ENCODE results near the gene LRP4.
"Not testable (repeated sequence)": the region's sequence is repeated elsewhere in the genome, so short reads cannot be mapped to it uniquely, and the experiment has no call there.

Gene LRP4, protein sequence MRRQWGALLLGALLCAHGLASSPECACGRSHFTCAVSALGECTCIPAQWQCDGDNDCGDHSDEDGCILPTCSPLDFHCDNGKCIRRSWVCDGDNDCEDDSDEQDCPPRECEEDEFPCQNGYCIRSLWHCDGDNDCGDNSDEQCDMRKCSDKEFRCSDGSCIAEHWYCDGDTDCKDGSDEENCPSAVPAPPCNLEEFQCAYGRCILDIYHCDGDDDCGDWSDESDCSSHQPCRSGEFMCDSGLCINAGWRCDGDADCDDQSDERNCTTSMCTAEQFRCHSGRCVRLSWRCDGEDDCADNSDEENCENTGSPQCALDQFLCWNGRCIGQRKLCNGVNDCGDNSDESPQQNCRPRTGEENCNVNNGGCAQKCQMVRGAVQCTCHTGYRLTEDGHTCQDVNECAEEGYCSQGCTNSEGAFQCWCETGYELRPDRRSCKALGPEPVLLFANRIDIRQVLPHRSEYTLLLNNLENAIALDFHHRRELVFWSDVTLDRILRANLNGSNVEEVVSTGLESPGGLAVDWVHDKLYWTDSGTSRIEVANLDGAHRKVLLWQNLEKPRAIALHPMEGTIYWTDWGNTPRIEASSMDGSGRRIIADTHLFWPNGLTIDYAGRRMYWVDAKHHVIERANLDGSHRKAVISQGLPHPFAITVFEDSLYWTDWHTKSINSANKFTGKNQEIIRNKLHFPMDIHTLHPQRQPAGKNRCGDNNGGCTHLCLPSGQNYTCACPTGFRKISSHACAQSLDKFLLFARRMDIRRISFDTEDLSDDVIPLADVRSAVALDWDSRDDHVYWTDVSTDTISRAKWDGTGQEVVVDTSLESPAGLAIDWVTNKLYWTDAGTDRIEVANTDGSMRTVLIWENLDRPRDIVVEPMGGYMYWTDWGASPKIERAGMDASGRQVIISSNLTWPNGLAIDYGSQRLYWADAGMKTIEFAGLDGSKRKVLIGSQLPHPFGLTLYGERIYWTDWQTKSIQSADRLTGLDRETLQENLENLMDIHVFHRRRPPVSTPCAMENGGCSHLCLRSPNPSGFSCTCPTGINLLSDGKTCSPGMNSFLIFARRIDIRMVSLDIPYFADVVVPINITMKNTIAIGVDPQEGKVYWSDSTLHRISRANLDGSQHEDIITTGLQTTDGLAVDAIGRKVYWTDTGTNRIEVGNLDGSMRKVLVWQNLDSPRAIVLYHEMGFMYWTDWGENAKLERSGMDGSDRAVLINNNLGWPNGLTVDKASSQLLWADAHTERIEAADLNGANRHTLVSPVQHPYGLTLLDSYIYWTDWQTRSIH (N-terminal part only)
- 0.12 to 1.6 (median 0.58) reads per million in 18 experiments for total RNA-seq

DNA sequence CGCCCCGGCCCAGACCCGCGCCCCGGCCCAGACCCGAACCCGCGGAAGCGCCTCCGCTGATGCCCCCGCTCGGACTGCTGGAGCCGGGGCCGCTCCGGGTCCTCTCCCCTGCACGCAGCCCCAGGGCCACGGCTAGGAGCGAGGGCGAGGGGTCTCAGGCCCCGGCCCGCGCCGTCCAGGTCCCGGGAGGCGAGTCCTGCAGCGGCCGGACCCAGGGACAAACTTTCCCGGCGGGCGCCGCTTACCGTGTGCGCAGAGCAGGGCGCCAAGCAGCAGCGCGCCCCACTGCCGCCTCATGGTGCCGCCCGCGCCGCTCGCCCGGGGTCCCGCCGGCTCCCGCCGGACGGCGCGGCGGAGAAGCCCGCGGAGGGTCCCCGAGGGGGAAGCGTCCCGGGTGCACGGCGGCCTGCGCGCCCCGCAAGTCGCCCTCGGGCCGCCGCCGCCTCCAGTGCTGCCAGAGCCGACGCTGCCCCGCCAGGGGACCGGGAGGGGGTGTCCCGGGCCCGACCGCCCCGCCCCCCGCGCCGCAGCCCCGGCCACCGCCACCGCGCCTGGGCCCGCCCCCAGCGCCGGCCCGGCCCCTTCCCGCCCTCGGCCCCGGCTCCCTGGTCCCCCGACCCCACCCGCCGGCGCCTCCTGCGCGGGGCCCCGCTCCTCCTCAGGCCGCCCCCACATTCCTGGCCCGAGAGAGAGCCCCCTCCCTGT is at the start of gene LRP4:
LRP4 (minus strand) TSS at position 468 of the 705 bp plus-strand sequence; CDS start at position 297, 171 bp downstream.
- peak in 1 of 2 donors; percentile 9 for DNase-seq

DNA sequence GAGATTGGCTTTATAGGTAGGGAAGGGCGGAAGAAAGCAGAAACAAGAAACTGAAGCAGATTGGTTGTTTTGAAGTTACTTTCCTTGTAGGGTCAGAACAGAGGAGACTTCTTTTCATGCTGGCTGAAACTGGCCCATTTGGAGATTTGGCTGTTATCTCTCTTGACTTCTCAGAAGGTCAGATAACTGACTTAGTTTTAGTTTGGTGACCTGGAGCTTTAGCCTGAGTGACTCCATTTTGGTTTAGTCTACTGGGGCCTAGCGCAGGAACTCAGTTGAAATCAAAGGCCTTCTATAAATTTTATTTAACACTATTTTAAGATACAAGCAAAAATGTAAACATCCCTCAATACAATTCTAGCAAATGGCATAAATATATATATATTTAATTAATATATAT is 49.6 kb upstream of the LRP4 start:
- DNase-seq, result no peak

DNA sequence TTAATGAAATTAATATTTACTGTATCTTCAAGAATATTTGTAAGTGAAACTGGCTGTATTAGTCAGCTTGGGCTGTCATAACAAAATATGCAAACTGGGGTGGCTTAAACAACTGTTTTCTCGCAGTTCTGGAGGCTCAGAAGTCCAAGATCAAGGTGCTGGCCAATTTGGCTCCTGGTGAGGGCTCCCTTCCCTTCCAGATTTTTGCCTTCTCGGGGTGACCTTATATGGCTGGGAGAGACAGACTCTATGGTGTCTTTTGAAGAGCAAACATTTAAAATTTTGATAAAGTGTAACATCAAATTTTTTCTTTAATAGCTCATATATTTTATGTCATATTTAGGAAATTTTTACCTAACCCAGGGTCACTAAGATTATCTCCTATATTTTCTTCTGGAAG is 48.4 kb upstream of the LRP4 start:
- no peak for DNase-seq

DNA sequence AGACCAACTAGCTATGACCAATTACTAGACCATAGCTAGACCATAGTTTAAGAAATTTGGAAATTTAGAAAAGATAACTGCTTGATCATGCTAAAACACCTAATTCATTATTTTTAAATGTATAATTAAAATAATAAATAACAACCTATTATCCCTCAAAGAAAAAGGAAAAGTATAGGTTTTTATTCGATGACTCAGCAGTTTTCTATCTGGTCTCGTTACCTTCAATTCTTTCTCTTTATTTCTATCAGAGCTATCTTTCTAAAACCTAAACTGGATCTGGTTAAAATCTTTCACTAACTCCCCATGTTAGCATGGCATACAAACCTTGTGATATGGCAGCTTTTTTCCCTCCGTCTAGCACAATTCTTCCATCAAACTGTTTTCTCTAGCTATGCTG is 45.5 kb upstream of the LRP4 start:
- DNase-seq, result no peak

DNA sequence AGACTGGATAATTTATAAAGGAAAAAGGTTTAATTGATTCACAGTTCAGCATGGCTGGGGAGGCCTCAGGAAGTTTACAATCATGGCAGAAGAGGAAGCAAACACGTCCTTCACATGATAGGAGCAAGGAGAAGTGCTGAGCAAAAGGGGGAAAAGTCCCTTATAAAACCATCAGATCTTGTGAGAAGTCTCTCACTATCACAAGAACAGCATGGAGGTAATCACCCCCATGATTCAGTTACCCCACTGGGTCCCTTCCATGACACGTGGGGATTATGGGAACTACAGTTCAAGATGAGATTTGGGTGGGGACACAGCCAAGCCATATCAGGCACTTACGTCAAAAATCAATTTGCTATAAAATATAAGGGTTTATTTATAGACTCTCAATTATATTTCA is 43.5 kb upstream of the LRP4 start:
- DNase-seq, result peak; percentile 23 to 47

DNA sequence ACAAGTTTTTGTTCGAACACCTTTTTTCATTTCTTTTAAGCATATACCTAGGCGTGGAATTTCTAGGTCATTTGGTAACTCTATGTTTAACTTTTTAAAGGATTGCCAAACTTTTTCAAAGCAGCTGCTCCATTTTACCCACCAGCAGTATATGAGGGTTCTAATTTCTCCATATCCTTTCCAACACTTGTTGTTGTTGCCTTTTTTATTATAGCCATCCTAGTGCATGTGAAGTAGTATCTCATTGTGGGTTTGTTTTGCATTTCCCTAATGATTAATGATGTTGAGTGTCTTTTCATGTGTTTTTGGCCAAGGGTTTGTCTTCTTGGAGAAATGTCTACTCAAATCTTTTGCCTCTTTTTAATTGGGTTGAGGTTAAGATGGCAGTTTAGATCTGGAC is 42.7 kb upstream of the LRP4 start:
- DNase-seq, result no peak

DNA sequence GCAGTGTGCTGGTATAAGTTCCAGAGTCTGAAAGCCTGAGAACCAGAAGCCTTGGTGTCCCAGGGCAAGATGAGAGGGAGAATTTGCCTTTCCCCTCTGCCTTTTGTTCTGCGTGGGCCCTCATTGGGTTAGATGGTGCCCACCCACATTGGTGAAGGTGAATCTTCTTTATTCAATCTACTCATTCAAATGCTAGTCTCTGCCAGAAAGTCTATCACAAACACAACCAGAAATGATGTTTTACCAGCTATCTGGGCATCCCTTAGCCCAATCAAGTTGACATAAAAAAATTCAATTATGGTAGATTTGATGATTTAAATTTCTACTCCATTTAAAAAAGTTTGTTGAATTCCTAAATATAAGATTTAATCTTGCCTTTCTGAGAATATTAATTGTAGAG is 40.4 kb upstream of the LRP4 start:
- DNase-seq, result no peak

DNA sequence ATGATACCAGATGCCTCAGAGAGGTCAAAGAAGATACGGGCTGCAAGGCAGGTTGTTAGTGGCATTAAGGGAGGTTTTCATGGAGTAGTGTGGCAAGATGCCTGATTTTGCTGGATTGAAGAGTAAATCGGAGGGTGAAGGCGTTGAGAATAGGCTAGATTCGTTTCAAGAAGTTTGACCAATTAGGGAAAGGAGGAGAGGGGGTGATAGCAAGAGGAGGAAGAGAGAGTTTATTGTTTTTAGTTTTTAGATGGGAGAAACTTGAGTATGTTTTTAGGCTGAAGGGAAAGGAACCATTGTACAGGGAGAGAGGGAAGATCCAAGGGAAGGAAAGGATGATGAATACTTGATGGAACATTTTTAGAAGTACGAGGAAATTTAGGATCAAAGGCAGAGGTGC is 34.7 kb upstream of the LRP4 start:
- DNase-seq, result no peak

DNA sequence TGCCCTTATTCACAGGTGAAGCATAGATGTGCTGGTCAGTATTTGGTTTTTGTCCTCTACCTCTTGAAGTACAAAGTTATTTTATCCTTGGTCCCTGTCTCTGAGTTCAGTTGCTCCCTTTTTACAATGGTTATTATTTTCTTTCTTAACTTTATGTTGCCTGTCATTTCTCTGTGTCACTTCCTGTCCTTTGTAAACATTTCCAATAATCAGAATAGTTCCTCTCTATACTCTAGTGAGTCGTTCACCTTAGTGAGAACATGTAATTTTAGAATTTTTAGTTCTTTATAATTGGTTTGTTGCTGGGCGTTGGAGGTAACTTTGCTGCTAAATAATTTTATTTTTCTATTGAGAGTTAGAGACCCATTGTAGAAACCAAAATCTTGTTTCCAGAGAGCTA is 34.2 kb upstream of the LRP4 start:
- no peak for DNase-seq

DNA sequence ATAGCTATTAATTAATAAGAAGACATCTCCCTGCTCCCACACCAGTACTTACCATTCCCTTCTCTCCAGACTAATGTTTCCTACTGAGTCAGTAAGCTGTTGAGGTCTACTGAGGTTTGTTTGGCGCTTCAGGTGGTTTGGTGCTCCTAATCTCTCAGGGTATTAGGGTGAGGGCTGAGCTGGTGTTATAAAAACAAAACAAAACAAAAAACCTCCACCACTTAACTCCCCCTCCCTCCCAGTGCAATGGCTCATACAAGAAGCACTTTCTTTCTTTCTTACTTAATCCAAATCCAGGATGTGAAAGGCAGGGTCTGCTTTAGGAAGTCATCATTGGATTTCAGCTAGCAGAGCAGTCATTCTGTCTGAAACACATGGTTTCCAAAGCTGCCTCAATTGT is 33.5 kb upstream of the LRP4 start:
- DNase-seq, result no peak

DNA sequence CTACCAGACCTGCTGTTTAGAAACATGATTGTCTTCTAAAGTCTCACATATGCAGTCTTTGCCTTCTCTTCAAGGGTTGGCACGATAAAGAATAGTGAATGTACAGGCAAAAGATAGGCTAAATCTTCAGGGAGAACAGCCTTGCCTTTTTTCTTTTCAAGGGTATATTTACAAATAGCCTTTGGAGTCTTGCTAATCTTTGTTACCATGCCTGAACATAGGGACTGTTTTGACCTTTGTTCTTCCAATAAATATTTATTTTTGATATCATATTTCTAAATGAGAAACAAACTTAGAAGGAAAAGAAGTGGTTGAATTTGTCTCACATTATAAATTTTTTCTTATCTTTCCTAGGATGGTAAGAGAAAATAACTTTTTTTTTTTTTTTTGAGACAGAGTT is 30.9 kb upstream of the LRP4 start:
- no peak for DNase-seq

DNA sequence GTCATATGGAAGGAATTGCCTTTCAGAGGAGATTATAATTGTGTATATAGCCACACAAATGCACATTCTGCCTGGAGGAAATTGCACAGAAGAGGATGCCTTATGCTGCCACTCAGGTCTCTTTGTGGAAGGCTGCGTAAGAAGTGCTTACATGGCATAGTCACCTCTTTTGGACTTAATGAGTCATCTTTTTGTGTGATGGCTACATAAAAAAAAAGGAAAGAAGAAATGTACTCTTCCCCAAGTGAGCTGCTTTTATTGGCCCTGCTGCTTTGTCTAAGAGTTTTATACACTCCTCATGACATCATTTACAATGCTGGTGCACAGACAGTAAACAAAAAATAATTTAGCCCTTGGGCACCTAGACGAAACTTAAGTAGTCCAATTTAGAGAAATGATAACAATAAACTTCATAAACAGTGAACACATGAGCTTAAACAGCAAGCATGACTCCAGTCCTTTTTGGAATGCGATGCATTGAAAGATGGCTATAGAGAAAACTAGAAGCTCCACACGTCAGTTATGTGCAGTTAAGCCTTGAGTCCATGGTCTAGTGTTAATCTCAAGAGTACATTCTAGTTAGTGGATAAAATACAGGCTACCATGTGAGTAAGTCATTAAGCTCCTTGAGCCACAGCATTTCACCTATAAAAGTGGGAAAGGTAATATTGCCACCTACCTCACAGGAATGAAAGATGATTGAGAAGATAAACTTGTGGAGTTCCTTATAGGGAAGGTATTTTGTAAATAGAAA is 30.2 kb upstream of the LRP4 start:
- DNase-seq, result no peak

DNA sequence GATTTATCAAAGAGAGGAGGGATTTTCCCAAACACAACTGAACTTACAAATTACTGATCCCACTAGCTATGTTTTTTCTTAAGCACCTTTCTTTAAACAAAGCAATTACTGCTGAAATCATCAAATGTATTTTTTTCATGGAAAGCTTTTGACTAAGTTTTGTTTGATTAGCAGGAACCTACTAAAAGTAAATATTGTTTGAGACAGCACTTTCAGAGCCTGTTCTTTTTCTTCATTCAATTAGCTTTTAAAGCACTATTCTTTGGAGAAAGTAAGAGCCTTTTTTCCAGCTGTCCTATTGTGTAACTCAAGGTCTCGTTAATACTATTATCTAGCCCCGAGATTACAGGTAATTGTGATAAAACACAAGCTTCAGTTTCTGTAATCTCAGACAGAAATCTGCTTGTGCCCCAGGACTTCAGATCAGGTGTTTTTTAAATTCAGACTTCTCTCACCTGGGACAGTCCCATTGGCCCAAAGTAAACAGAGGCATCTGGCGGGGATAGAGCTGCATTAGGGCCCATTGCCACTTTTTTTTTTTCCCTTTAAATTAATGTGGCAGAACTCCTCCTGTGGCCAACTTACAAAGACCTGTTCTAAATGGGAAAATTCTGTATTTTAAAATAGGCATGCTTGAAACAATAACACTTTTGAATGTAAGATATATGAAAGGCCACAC is 29.2 kb upstream of the LRP4 start:
- no peak for DNase-seq

DNA sequence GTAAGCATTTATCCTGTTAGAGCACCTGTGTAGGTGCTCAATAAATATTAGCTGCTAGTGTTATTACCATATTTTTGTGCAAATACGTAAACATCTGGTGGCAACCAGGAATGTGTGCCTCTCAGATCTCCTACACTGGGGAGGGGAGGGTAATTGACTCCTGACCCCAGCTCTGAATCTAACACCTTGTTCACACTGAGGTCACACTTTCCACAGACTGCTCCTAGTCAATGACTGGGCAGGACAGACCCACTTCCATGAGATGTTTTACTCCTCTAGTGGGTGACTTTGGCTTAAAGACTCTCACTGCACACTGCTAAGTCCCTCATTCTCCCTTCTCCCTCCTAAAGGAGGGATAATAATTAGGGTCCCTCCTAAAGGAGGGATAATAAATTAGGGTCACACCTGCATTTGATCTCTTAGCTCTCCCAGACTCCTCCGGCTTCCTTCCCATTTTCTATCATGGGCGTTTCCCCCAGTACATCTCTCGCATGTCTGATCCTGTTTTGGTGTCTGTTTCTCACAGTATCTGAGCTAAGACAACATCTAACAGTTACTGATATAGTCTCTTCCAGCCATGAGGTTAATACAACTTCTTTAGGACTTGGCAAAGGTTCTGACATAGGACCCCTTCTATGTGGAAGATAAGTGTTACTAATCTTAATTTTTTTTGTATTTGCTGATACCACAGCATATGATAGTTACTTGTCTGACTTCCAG is 26.2 kb upstream of the LRP4 start:
- DNase-seq, result no peak

DNA sequence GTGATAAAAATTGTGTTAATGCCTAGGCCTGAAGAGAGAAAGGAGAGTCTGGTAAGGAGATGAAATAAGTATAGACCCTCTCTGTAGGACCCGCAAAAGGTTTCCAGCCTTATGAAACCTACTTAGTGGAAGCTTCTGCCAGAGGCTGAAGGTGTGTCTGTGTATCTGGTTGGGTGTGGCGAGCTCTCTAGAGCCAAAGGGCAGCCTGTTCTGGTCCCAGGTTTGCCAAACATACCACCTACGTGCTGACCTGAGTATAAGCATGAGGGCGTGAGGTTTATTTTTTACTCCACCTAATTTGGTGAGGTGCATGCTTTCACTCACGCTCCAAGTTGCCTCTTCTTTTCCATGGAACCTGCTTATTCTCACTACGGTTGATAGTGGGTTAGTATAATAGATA is 23.8 kb upstream of the LRP4 start:
- DNase-seq, result no peak

DNA sequence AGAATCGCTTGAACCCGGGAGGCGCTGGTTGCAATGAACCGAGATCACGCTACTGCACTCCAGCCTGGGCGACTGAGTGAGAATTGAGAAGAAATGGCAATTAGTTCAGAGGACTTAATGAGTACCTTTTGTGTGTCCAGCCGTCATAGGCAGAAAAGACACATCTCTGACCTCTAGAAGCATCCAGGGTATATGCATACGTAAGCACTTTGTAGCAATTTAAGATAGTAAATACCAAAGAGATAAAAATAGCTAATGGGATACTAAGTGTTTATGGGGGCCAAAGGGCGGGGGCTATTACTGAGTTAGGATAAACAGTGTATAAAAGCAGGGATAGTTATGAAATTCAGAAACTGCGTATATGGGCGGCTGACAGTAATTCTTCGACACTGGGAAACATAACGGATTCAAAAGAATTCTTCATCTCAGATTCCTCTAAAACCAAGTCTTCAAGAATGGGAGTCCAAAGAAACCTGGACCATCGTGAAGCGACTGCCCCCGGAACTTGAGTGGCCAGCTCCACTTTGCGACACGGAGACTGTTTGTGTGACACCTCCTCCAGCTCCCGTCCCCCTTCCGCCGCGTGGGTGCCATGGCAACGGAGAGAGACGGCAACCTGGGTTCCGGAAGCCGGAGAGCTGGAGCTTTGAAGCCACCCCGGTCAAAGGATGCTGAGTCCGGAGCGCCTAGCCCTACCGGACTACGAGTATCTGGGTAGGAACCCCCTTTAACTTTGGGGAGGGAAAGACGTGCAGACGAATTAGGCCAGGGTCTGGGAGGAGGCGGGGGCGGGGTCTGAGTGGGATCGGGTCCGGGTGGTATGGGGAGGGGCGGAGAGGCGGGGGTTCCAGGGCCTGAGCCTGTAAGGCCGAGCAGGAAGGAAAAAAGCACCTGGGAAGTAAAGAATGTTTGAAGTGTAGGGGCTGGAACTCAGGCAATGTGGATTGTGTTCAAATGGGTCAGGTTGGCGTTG is 18.1 kb upstream of the LRP4 start, which contains the start of gene CSTPP1:
CSTPP1 (plus strand) TSS at position 624 of the 973 bp plus-strand sequence; CDS start at position 669, 45 bp downstream.
- peak; percentile 90 to 92 for DNase-seq

DNA sequence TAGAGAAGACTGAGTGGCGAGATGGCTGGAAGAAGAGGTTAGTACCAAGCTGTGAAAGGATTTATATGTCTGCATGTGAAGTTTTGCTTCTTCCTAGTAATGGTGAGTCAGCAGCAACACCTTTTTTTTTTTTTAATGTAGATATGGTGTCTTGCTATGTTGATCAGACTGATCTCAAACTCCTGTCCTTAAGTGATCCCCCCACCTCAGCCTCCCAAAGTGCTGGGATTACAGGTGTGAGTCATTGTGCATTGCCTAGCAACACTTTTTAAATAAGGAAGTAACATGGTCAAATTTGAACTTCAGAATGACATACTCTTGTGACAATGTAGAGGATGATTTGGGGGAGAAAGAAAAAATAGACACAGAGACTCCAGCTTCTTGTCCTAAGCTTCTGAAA is 11.7 kb upstream of the LRP4 start:
- no peak for DNase-seq

DNA sequence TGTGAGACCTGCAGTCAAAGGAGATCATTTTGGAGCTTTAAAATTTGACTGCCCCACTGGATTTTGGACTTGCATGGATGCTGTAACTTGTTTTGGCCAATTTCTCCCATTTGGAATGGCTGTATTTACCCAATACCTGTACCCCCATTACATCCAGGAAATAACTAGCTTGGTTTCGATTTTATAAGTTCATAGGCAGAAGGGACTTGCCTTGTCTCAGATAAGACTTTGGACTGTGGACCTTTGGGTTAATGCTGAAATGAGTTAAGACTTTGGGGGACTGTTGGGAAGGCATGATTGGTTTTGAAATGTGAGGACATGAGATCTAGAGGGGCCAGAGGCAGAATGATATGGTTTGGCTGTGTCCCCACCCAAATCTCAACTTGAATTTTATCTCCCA is 10.4 kb upstream of the LRP4 start:
- DNase-seq, result not testable (repeated sequence)

DNA sequence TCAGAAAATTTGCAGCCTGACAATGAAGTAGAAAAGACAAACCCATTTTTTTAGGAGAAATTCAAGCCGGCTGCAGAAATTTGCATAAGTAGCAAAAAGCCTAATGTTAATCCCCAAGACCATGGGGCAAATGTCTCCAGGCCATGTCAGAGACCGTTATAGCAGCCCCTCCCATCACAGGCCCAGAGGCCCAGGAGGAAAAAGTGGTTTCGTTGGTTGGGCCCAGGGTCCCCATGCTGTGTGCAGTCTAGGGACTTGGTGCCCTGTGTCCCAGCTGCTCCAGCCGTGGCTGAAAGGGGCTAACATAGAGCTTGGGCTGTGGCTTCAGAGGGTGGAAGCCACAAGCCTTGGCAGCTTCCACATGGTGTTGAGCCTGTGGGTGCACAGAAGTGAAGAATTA is 9.6 kb upstream of the LRP4 start:
- not testable (repeated sequence) for DNase-seq

Measured in inflammatory macrophage (primary cell).